ENCODE data around the gene IRF8. TPM values are rescaled to one million over a fixed set of nuclear protein-coding genes. Genes with fewer than 3 reads are reported as not detected.

The IRF8 gene
- total RNA-seq, 3 donors from 2014 or later = 16.7 to 121 (median 20.2) TPM

- Histone ChIP-seq H3K27ac (no peak overlapping the region), H3K36me3 (no peaks in the 10 kb centered on the region), H3K4me1 (no peaks in the 10 kb centered on the region), H3K4me3 (no peak overlapping the region), H3K27me3 (peaks cover 0 to 35% of the 10 kb centered on the region in 2 donors), H3K9me3 (no peaks in the 10 kb centered on the region)
- no peak for DNase-seq (ENCODE audit: low spot score in 2 of 2)
- TF ChIP-seq POLR2A (IDR thresholded peaks at IDR 0.05) (no peak), POLR2AphosphoS5 (IDR thresholded peaks at IDR 0.05) (no peak)
- TF ChIP-seq, protein P1, sequence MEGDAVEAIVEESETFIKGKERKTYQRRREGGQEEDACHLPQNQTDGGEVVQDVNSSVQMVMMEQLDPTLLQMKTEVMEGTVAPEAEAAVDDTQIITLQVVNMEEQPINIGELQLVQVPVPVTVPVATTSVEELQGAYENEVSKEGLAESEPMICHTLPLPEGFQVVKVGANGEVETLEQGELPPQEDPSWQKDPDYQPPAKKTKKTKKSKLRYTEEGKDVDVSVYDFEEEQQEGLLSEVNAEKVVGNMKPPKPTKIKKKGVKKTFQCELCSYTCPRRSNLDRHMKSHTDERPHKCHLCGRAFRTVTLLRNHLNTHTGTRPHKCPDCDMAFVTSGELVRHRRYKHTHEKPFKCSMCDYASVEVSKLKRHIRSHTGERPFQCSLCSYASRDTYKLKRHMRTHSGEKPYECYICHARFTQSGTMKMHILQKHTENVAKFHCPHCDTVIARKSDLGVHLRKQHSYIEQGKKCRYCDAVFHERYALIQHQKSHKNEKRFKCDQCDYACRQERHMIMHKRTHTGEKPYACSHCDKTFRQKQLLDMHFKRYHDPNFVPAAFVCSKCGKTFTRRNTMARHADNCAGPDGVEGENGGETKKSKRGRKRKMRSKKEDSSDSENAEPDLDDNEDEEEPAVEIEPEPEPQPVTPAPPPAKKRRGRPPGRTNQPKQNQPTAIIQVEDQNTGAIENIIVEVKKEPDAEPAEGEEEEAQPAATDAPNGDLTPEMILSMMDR (IDR thresholded peaks at IDR 0.05) = no peak
- intact Hi-C loops (cut with DNase I; ENCODE audit: low total_unique reads) = no loop called here
These were observed 36.5 kb downstream of the IRF8 start for GRCh38 chr16:85935391-85935973.

DNA sequence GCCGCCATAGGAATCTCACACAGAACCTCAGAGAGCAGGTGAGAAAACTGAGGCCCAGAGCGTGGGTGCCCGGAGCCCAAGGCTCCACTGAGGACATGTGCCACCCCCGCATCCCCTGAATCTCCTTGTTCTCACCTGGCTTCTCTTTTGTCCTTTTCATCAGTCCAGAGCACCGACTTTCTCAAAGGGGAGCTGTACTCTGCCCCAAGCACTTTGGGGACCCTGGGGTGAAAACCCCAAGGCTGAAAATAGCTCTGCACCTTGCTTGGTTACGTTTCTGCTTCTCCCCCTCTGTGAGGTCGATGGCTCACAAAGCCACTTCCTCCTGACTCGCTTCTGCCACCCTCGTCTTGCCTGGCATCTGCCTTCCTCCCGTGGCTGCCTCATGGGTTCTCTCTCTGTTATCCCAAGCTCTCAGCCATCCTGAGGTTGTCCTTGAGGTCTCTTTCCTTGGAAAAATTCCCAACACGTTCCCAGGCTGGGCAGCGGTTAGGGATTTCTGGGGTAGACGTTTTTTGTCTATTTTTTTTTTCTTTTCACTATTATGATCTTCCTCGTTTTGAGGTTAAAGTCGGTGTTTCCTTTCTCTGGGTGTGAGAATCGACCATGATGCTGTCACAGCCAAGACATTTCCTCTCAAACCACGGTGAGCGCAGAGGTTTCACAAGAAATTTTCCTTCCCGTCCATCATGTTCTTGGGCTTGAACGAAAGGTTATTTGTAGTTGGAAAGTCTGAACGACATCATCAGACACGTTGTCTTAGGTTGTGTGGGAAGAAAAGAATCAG lies 37.2 kb downstream of the IRF8 start:
- H3K4me3 ChIP-seq = no peak overlapping the region
- H3K4me1 ChIP-seq = no peaks in the 10 kb centered on the region
- no peak overlapping the region for H3K27ac ChIP-seq
- no peaks in the 10 kb centered on the region for H3K9me3 ChIP-seq
- intact Hi-C loops (cut with DNase I; ENCODE audit: low total_unique reads) = no loop called here
- peaks cover 0 to 28% of the 10 kb centered on the region in 2 donors for H3K27me3 ChIP-seq
- H3K36me3 ChIP-seq = no peaks in the 10 kb centered on the region
- DNase-seq (ENCODE audit: low spot score in 2 of 2) = no peak
- TF ChIP-seq, protein P1 (IDR thresholded peaks at IDR 0.05) = no peak
- no peak for TF ChIP-seq POLR2AphosphoS5 (IDR thresholded peaks at IDR 0.05)
- no peak for TF ChIP-seq POLR2A (IDR thresholded peaks at IDR 0.05)

- no peak overlapping the region for H3K27ac ChIP-seq
These were observed 37.9 kb downstream of the IRF8 start for GRCh38 chr16:85936816-85937215.

GRCh38 chr16:85940214-85940613 lies 41.3 kb downstream of the IRF8 start:
- H3K4me1 ChIP-seq = no peaks in the 10 kb centered on the region
- H3K27ac ChIP-seq = no peak overlapping the region
- intact Hi-C loops (cut with DNase I; ENCODE audit: low total_unique reads) = no loop called here
- TF ChIP-seq POLR2AphosphoS5 (IDR thresholded peaks at IDR 0.05) (no peak), POLR2A (IDR thresholded peaks at IDR 0.05) (no peak)
- TF ChIP-seq, protein P1 (IDR thresholded peaks at IDR 0.05) = no peak
- peaks cover 0 to 28% of the 10 kb centered on the region in 2 donors for H3K27me3 ChIP-seq
- no peak overlapping the region for H3K4me3 ChIP-seq
- no peak for DNase-seq (ENCODE audit: low spot score in 2 of 2)
- H3K9me3 ChIP-seq = no peaks in the 10 kb centered on the region
- no peaks in the 10 kb centered on the region for H3K36me3 ChIP-seq

More at GRCh38 chr16:85936816-85937215, 37.9 kb downstream of the IRF8 start:
- intact Hi-C loops (cut with DNase I; ENCODE audit: low total_unique reads) = no loop called here
- Histone ChIP-seq H3K36me3 (no peaks in the 10 kb centered on the region), H3K4me3 (no peak overlapping the region), H3K27me3 (peaks cover 0 to 26% of the 10 kb centered on the region in 2 donors), H3K4me1 (no peaks in the 10 kb centered on the region), H3K9me3 (no peaks in the 10 kb centered on the region)
- TF ChIP-seq, protein P1 (IDR thresholded peaks at IDR 0.05) = no peak
- TF ChIP-seq POLR2AphosphoS5 (IDR thresholded peaks at IDR 0.05) = no peak
- TF ChIP-seq POLR2A (IDR thresholded peaks at IDR 0.05) = no peak
- DNase-seq (ENCODE audit: low spot score in 2 of 2) = no peak
